ENCODE data around the gene SMTNL2.
"Not testable (repeated sequence)": the region's sequence is repeated elsewhere in the genome, so short reads cannot be mapped to it uniquely, and the experiment has no call there.

Gene SMTNL2

DNA sequence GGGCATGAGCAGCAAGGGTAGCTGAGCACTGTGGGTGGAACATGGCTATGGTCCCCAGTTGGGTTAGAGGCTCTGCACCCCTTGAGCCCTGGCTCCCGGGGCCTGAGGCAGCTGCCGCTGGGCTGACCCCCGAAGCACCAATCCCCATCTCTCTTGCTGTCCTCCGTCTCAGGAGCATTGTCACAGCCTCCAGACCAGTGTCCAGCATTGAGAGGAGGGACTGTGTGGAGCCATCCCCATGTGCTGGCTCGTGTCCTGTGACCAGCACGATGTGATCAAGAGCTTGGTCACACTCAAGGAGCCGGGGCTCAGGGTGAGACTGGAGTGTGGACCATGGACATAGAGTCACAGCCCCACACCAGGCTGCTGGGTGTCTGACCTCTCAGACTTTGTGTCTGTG is 2.9 kb downstream of the SMTNL2 start:
- no peak for DNase-seq

DNA sequence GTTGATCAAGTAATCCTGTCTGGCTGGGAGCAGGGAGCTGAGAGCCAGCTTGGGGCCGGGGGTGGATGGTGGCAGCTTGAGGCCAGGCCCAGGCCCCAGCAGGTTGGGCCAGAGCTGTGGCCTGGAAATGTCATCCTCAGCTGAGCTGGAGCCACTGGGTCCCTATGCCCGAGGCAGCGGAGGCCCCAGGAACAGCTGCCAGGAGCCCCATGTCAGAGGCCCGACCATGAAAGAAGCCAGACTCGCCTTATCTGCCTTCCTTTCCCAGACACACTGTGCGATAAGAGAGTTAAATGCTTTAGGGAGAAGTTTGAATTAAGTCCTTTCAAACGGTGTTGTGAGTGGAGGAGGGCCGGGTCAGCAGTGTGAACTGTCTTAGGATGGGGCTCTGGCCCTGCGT is 3.5 kb downstream of the SMTNL2 start:
- no peak for DNase-seq

DNA sequence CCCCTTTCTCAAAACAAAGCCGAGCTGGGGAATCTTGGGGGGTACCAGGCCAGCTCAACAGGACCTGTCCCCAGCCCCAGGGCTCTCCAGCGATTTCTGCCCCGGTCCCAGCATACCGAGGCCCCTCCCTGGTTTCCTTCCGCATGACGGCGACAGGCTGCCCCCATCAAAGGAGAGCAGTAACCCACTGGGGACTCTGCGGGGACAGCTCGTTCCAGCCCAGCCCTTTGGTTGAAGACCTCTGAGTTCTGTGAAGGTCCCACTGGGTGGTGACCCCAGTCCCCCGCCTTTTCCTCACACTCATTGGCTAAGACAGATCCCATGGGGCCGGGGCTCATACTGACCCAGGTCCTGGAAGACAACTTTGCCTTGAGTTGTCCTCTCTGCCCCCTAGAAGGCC is 4.1 kb downstream of the SMTNL2 start:
- DNase-seq, result no peak

DNA sequence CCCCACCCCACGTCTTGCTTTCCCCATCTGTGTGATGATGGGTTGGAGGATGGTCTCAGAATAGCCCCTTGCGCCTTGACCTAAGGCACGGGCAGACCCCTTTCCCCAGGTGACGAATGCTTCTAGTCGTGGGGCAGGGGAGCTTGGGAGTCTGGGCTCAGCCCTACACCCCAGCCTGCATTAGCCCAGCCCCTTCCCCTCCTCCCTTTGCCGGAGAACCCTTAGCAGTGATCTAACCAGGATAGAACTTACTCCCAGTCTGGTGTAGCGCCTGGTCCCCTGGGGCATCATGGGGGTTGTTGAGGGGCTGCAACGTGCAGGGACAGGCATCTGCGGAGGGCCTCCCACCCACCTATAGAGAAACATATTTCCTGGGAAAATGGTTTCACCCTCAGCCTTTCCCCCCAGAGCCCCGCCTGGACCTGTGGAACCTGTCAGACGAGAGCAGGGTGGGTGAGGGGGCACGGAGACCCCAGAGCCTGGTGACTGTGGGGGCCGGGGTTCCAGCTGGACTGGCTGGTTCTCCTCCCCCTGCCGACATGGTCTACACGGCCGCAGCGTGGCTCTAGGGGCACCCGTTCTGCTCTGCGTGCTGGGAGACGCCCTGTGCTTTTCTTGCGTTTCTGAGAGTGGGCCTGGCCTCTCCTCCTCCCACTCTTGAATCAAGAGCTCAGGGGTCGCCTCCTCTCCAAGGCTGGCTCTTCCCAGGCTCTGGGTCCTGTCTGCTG is 4.7 kb downstream of the SMTNL2 start:
- DNase-seq, result no peak

DNA sequence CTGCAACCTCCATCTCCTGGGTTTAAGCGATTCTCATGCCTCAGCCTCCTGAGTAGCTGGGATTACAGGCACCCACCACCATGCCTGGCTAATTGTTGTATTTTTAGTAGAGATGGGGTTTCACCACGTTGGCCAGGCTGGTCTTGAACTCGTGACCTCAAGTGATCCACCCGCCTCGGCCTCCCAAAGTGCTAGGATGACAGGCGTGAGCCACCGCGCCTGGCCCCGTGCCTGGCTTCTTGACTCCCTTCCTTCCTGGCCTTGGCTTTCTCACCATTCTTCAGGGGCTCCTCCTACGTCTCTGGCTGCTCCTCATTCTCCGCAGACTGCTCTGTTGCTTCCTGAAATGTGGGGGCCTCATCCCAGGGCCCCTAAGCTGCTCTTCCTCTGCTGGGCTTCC is 5.7 kb downstream of the SMTNL2 start:
- DNase-seq, result not testable (repeated sequence)

DNA sequence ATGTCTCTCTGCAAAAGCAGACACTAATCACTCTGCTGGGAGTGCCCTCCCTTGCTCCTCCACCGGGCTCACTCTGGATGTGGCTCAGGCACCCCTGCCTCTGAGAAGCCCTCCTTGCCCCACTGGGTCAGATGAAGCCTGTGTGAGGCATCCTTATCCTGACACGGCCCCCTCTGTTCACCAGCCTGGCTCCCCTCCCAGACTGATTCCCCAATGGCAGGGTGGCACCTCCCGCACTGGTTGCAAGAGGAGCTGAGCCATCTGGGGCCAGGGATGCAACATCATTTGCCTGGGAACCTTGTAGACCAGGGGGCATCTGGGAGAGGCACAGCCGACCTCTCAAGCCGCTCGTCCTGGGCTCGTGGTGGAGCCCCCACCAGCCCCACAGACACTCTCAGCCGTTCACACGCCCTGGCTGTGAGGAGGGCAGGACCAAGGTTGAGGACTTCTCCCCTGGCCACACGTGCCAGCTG is 6.7 kb downstream of the SMTNL2 start:
- DNase-seq, result no peak

DNA sequence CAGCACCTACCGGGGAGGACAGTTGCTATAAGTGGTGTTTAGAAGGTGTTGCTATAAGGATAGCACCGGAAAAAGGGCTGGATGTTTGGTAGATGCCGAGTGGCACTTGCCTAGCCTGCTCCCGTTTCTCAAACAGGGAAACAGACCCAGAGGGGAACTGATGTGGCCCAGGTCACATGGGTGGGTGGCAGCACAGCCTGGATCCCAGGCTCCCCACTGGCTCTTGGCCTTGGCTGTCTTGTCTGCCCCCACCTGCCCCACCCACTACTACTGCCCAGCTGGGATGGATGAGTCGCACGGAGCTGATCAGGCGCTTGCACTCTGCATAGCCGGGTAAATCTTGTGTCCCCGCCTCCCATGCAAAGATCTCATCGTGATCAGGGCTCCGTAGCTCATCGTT is 7.2 kb downstream of the SMTNL2 start:
- no peak for DNase-seq

DNA sequence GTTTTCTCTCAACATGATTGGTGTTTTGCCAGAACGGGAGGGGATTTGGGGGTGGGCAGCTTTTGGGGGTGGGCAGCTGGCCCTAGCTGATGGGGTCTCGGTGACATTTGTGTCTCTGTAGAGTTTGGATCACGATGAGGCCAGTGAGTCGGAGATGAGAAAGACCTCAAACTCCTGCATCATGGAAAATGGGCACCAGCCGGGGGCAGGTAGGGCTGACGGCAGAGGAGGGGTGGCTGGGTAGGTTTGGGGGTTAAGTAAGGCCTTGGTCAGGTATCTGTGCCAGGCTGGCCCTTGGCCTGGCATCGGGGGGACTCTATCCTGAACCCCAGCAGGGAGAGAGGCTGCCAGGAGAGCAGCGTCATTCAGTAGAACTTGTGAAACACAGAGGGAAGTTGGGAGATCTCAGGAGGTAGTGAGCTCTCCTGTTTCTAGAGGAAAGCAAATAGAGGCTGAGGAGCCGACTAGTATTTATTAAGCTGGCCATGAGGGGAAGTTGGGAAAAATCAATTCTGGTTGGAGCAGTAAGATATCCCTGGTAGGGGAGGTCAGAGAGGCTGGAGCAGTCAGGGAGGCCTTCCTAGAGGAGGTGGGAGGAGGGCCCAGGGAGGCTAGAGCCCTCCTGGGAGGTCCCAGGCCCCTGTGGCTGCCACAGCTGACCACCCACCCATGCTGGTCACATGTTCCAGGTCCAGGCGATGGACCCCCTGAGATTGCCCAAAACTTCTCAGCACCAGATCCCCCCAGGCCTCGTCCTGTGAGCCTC is 8.1 kb downstream of the SMTNL2 start:
- no peak for DNase-seq

DNA sequence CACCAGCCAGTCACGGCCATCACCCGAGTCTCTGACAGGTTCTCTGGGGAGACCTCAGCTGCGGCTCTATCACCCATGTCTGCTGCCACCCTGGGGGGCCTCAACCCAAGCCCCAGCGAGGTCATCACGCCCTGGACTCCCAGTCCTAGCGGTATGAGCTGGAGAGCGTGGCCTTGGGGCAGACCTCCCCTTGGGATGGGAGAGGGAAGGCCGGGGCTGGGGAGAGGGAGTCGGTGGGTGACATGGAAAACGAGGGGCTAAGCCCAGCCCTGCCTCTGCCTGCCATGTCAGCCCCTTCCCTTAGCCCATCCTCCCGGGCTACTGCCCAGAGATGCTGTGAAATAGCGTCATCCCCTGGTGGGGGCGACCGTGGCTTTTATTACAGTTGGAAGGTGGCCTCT is 8.7 kb downstream of the SMTNL2 start:
- no peak for DNase-seq

DNA sequence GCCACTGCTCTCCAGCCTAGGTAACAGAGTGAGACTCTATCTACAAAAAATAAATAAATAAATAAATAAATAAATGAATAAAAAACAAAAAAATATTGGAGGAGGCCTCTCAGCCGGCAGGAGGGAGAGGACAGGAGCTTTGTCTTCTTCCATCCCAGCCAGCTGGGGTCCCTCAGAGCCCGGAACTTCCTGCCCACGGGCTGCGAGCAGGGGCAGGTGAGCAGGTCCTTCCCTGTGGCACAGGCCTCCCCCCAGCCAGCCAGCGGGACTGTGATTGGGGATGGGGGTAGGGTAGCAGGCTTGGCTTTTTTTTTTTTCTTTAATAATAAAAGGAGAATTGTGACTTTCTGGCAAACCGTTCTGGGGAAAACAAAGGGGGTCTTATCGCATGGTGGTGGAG is 10.1 kb downstream of the SMTNL2 start:
- no peak for DNase-seq

DNA sequence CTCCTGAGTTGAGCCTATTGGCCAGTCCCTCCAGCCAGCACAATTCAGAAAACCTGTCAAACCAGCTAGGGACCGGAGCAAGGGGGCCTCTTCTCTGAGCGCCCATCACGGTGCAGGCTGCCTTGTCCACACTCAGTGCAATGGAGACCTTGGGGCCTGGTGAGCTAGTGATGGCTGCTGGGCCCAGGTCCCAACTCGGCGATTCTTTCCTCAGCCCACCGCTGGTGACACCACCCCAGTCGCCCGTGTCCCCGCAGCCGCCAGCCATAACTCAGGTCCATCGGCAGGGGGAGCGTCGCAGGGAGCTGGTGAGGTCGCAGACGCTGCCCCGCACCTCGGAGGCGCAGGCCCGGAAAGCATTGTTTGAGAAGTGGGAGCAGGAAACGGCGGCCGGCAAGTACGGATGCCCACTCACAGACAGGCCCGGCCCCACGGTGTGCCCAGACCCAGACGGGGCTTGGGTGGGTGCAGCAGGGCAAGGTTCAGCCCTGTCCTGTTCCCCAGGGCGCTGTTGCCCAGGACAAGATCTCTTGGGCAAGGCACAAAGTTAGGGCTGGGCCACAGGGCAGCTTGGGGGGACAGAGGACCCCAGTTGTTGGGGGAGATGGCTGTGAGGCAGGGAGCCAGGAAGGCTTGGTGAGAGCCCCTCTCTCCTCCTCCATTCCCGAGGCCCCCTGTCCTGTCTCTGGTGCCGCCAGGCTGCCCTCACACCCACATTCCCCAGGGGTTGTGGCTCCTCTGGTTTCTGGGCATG is 10.8 kb downstream of the SMTNL2 start:
- no peak for DNase-seq

DNA sequence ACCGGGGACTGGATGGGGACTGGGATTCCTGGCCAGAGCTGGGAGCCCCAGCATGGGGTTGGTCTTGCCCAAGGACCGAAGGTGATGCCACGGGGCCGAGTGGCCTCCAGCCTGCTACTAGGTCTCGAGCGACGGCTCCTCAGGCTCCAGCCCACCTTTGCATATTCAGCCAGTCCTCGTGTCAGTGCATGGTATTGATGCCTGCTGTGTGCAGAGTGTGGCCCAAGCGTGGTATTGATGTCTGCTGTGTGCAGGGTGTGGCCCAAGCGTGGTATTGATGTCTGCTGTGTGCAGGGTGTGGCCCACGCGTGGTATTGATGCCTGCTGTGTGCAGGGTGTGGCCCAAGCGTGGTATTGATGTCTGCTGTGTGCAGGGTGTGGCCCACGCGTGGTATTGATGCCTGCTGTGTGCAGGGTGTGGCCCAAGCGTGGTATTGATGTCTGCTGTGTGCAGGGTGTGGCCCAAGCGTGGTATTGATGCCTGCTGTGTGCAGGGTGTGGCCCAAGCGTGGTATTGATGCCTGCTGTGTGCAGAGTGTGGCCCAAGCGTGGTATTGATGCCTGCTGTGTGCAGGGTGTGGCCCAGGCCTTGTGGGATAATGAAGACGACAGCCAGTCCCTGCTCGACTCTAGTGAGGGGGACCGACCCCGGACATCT is 11.5 kb downstream of the SMTNL2 start:
- not testable (repeated sequence) for DNase-seq

DNA sequence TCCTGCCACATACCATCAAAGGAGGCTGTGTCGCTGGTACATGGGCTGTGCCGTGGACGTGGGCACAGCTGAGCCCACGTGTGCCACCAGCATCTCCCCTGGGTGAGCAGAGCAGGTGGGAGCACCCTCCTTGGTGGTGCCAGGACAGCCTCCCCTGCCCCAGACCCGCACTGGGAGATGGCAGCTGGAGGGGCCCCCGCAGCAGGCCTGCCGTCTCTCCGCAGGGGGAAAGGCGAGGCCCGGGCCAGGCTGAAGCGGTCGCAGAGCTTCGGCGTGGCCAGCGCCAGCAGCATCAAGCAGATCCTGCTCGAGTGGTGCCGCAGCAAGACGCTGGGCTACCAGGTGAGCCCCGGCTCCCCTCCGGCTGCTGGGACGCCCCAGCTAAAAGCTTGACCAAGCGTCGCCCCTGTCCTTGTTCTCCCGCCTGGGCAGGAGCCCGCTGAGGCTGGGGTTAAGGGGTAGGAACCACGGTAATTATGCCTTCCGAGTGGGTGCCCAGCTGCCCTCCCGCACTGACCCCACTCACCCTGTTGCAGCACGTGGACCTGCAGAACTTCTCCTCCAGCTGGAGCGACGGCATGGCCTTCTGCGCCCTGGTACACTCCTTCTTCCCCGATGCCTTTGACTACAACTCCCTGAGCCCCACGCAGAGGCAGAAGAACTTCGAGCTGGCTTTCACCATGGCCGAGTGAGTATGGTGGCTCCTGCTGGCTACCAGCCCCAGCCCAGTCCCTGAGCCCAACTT is 12.5 kb downstream of the SMTNL2 start:
- no peak for DNase-seq

DNA sequence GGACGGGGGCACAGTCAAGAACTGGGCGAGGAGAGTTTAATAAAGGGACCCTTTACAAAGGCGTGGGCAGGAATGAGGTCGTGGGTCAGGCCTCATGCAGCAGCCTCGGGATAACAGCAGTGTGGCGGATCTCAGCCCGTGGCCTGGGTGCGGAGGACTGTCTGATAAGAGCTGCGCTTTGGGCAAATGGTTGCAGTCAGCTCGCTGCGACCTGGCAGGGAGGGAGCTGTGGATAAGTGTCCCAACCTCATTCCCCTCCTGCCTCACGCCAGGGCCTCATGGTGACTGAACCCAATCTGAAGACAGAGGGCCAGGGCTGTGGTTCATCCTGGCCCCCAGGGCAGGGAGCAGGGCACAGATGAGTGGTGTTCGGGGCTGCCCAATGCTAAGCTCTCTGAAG is 13.6 kb downstream of the SMTNL2 start:
- DNase-seq, result no peak

DNA sequence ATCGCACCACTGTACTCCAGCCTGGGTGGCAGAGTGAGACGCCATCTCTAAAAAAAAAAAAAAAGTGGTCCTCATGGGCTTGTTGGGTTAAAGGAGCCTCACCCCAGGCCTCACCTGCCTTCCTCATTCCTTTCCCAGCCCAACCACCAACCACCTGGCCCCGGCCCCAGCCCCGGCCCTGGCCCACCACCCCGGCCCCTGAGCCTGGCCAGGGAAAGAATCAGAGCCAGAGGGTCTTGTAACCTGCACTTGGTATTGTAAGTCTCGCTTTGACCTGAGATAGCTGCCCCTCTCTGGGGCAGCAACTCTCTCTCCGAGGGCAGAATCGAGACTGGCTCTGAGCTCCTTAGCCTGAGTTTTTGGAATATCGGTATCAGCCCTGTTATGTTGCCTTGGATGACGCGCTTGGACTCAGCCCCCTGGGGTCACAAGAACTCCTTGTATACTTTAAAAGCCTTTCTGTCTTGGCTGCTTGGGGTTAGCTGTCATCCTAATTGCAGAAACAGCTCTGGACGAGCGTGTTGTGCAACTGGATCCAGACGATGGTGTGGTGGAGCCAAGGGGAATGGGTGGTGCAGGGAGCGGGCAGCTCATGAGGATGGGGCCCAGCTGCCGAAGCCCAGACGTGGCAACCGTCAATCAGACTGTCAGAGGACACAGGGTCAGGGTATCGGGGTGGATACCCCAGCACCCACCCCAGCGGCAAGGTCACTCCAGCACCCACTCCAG is 14.6 kb downstream of the SMTNL2 start:
- no peak for DNase-seq

DNA sequence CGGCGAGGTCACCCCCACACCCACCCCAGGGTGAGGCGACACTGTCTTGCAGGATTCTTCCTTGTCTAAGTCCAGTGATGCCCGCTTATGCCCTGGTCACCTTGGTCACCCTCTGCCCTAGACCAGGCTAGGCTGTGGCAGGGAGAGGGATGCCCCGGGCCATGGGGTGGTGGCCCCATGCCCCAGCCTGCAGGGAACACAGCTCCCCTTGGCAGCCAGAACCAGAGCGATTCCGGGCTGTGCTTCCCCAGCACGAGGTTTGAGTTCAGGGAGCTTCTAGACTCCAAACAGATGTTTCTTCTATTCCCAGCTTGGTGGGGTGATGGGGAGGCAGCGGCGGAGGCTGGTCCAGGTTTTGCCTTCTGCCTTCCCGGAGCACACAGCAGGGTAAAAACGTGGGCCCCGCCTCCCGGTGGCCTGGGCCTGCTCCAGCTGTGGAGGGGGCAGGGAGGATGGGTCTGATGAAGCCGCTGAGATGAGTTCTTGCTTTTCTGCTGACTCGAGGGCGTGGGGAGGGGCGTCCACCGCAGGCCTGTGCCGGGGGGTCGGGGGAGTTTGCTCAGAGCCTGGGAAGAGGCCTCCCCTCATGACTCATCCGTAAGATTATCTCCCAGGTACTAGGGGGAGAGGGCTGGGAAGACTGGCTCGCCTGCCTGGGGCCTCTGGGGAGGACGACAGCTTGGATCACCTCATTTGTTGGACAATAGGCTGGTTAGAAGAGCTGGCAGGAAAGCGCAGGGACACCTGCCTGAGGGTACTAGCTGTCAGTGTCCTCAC is 15.4 kb downstream of the SMTNL2 start:
- peak in 1 of 2 experiments; percentile 25 for DNase-seq

DNA sequence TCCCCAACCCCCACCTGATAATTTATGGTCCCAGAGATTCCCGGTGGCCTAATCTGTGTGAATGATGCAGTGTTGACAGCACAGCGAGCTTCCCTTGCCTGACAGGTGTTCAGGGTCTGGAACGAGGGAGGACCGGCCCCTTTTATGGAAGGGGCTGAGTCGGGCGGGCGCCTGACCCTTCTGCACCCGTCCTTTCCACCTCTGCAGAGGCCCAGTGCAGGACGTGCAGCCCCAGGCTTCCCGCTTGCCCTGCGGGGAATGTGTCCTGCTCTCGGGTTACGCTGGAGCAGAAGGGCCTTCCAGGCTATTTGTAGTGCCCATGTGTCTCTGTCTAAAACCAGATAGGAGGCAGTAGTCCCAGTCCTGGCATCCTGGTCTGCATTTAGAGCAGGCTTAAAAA is 16.2 kb downstream of the SMTNL2 start:
- no peak for DNase-seq

DNA sequence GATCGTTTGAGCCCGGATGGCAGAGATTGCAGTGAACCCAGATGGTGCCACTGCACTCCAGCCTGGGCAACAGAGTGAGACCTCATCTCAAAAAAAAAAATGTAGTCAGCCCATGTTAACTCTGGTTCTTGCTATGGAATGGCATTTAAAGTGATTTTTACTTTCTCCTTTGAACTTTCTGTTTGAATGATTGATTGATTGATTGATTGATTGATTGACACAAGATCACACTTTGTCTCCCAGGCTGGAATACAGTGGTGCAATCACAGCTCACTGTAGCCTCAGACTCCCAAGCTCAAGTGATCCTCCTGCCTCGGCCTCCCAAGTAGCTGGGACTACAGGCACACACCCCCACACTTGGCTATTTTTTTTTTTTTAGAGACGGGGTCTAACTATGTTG is 17.0 kb downstream of the SMTNL2 start:
- no peak for DNase-seq

DNA sequence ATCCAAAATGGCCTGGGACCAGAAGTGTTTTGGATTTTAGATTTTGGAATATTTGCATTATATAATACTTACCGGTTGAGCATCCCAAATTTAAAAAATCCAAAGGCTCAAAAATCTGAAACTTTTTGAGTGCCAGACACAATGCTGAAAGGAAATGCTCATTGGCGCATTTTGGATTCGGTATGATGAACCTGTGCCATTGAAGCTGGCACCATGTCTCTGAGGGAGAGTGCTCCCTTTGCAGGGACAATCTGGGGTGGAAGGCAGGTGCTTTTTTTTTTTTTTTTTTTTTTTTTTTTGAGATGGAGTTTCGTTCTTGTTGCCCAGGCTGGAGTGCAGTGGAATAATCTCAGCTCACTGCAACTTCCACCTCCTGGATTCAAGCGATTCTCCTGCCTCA is 17.7 kb downstream of the SMTNL2 start:
- DNase-seq, result no peak

DNA sequence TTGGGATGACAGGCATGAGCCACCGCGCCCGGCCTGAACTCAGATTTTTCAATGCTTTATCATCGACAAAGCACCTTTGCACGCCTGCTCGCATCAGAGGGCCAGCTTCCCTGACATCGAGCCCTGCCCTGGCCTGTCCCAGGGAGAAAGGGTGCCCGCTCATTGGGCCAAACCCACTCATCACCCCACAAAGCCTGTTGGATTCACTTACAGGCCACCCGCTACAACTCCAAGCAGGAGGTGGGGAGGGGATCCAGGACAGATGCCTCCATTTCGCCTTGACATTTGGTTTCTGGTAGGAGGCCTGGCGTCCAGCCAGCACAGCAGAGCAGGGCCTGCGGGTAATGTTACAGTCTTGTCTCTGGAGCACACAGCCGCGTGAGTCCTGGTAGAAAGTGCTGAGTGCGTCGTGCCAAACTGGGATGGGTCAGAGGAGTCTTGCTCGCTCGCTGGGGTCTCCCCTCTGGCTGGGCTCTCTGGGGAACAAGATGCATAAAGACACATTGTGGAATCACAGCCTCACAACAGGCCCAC is 19.8 kb downstream of the SMTNL2 start:
- DNase-seq, result peak; percentile 4 to 57

DNA sequence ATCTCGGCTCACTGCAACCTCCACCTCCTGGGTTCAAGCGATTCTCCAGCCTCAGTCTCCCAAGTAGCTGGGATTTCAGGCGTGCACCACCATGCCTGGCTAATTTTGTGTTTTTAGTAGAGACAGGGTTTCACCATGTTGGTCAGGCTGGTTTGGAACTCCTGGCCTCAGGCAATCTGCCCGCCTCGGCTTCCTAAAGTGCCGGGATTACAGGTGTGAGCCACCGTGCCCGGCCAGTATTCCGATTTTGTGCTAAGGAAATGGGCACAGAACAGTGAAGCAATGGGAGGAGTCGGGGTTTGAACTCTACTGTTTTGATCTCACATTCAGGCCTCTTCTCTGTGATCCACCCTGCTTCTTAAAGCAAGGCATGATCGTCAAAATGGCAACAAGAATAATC is 20.4 kb downstream of the SMTNL2 start:
- not testable (repeated sequence) for DNase-seq

Measured in NCI-H187 (cell line).